ENCODE data around the gene SPTBN5.

DNA sequence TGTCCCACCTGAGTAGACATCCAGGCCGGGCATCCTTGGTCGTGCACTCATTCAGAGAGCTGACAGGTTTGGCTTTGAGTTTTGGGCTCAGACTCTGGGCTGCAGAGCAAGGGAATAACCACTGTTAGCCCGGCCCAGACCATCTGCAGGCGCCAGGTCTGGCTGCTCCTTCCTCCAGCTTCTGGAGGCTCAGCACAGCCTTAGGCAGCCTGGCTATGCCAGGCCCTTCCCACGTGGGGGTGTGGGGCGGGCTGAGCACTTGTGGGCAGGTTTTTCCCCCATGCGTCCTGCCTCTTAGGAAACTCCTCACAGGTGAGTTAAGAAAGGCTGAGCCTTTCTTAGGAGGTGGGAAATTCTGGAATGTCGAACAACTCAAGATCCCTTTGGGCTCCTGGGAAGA, 44.0 kb downstream of the SPTBN5 start:
- TF ChIP-seq, protein P1, sequence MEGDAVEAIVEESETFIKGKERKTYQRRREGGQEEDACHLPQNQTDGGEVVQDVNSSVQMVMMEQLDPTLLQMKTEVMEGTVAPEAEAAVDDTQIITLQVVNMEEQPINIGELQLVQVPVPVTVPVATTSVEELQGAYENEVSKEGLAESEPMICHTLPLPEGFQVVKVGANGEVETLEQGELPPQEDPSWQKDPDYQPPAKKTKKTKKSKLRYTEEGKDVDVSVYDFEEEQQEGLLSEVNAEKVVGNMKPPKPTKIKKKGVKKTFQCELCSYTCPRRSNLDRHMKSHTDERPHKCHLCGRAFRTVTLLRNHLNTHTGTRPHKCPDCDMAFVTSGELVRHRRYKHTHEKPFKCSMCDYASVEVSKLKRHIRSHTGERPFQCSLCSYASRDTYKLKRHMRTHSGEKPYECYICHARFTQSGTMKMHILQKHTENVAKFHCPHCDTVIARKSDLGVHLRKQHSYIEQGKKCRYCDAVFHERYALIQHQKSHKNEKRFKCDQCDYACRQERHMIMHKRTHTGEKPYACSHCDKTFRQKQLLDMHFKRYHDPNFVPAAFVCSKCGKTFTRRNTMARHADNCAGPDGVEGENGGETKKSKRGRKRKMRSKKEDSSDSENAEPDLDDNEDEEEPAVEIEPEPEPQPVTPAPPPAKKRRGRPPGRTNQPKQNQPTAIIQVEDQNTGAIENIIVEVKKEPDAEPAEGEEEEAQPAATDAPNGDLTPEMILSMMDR (conservative IDR thresholded peaks at IDR 0.05; ENCODE audit: low read depth, low read length): no peak
- TF ChIP-seq EZH2 (IDR thresholded peaks at IDR 0.05; ENCODE audit: borderline replicate concordance, low read depth, low read length, poor library complexity, severe bottlenecking): no peak

Data from A673 (cell line).